Measurements from ENCODE around the gene COPB1.

Gene COPB1

GRCh38 chr11:14409891-14410290 is 89.7 kb downstream of the COPB1 start:
- Histone ChIP-seq H4K20me1 (ENCODE audit: low read depth, low read length) (no peaks in the 10 kb centered on the region), H3K79me2 (ENCODE audit: insufficient read depth, low read length) (no peaks in the 10 kb centered on the region), H3F3A (ENCODE audit: insufficient read depth) (no peaks in the 10 kb centered on the region), H3K27me3 (ENCODE audit: low read length) (no peaks in the 10 kb centered on the region), H3K27ac (ENCODE audit: low read depth, low read length) (no peak overlapping the region), H3K9me3 (ENCODE audit: insufficient read depth, low read length) (no peaks in the 10 kb centered on the region), H2AFZ (ENCODE audit: low read depth, low read length, severe bottlenecking) (no peak overlapping the region), H3K9me2 (replicated peaks; ENCODE audit: insufficient read depth, low read length) (no peaks in the 10 kb centered on the region), H3K4me3 (ENCODE audit: insufficient read depth, low read length, poor library complexity, severe bottlenecking) (no peak overlapping the region), H3K9ac (ENCODE audit: low read length) (no peak overlapping the region), H3K36me3 (ENCODE audit: low read length) (no peaks in the 10 kb centered on the region), H3K4me2 (ENCODE audit: low read depth, low read length, poor library complexity, severe bottlenecking) (no peak overlapping the region)
- TF ChIP-seq CTCF (IDR thresholded peaks at IDR 0.05; ENCODE audit: insufficient read depth, low read length, poor library complexity, severe bottlenecking) (no peak), EZH2phosphoT487 (conservative IDR thresholded peaks at IDR 0.05; ENCODE audit: low read length) (no peak)

GRCh38 chr11:14408612-14409011 is 91.0 kb downstream of the COPB1 start:
- Histone ChIP-seq H3K36me3 (ENCODE audit: low read length) (no peaks in the 10 kb centered on the region), H3K4me3 (ENCODE audit: insufficient read depth, low read length, poor library complexity, severe bottlenecking) (no peak overlapping the region), H4K20me1 (ENCODE audit: low read depth, low read length) (no peaks in the 10 kb centered on the region), H3K4me2 (ENCODE audit: low read depth, low read length, poor library complexity, severe bottlenecking) (no peak overlapping the region), H2AFZ (ENCODE audit: low read depth, low read length, severe bottlenecking) (no peak overlapping the region), H3K27ac (ENCODE audit: low read depth, low read length) (no peak overlapping the region), H3K9ac (ENCODE audit: low read length) (no peak overlapping the region), H3K9me2 (replicated peaks; ENCODE audit: insufficient read depth, low read length) (no peaks in the 10 kb centered on the region), H3F3A (ENCODE audit: insufficient read depth) (no peaks in the 10 kb centered on the region), H3K9me3 (ENCODE audit: insufficient read depth, low read length) (no peaks in the 10 kb centered on the region), H3K27me3 (ENCODE audit: low read length) (no peaks in the 10 kb centered on the region), H3K79me2 (ENCODE audit: insufficient read depth, low read length) (no peaks in the 10 kb centered on the region)
- no peak for TF ChIP-seq EZH2phosphoT487 (conservative IDR thresholded peaks at IDR 0.05; ENCODE audit: low read length)
